ENCODE results near the gene PLXDC2. TPM values are rescaled to one million over a fixed set of nuclear protein-coding genes. Genes with fewer than 3 reads are reported as not detected.

PLXDC2 gene
- total and polyA plus RNA-seq, 2 experiments from 2014 or later, result 39.9 to 52.2 TPM

- Histone ChIP-seq H3K9me3 (ENCODE audit: low read depth) (no peaks in the 10 kb centered on the region), H3K9me2 (replicated peaks; ENCODE audit: insufficient read depth) (no peaks in the 10 kb centered on the region), H2AFZ (no peak overlapping the region)
Observed at GRCh38 chr10:20100171-20100570, 283.9 kb downstream of the PLXDC2 start.

GRCh38 chr10:20105236-20105635 is 289.0 kb downstream of the PLXDC2 start:
- H2AFZ ChIP-seq, result no peak overlapping the region
- no peak for DNase-seq (ENCODE audit: low spot score)

More at GRCh38 chr10:20100171-20100570, 283.9 kb downstream of the PLXDC2 start:
- Histone ChIP-seq H3K79me2 (no peaks in the 10 kb centered on the region), H3K27ac (no peak overlapping the region), H3K4me3 (no peak overlapping the region), H4K20me1 (ENCODE audit: insufficient read depth, poor library complexity, severe bottlenecking) (no peaks in the 10 kb centered on the region), H3K4me2 (no peak overlapping the region), H3K4me1 (ENCODE audit: insufficient read depth) (no peaks in the 10 kb centered on the region), H3K27me3 (no peaks in the 10 kb centered on the region), H3K36me3 (replicated peaks; ENCODE audit: insufficient read depth, low read depth) (no peaks in the 10 kb centered on the region)
- 61% methylated on average over 2 of the region's 2 CpGs for WGBS (ENCODE audit: low lambda C conversion rate, missing lambda C conversion rate)
- TF ChIP-seq EZH2 (IDR thresholded peaks at IDR 0.05; ENCODE audit: borderline replicate concordance) (no peak), EZH2phosphoT487 (IDR thresholded peaks at IDR 0.05; ENCODE audit: low read depth, severe bottlenecking, unreplicated experiment) (no peak), CTCF (IDR thresholded peaks at IDR 0.05; ENCODE audit: poor library complexity) (no peak)
- peak; percentile 29 for DNase-seq (ENCODE audit: low spot score)

GRCh38 chr10:20105931-20106330 is 289.7 kb downstream of the PLXDC2 start:
- TF ChIP-seq EZH2phosphoT487 (IDR thresholded peaks at IDR 0.05; ENCODE audit: low read depth, severe bottlenecking, unreplicated experiment) (no peak), CTCF (IDR thresholded peaks at IDR 0.05; ENCODE audit: poor library complexity) (no peak), EZH2 (IDR thresholded peaks at IDR 0.05; ENCODE audit: borderline replicate concordance) (no peak)
- Histone ChIP-seq H3K9me2 (replicated peaks; ENCODE audit: insufficient read depth) (no peaks in the 10 kb centered on the region), H3K4me1 (ENCODE audit: insufficient read depth) (no peaks in the 10 kb centered on the region), H3K36me3 (replicated peaks; ENCODE audit: insufficient read depth, low read depth) (no peaks in the 10 kb centered on the region), H3K79me2 (no peaks in the 10 kb centered on the region), H3K27me3 (no peaks in the 10 kb centered on the region), H4K20me1 (ENCODE audit: insufficient read depth, poor library complexity, severe bottlenecking) (no peaks in the 10 kb centered on the region), H2AFZ (no peak overlapping the region), H3K27ac (no peak overlapping the region), H3K9me3 (ENCODE audit: low read depth) (no peaks in the 10 kb centered on the region), H3K4me2 (no peak overlapping the region), H3K4me3 (no peak overlapping the region)
- no peak for DNase-seq (ENCODE audit: low spot score)
- 91% methylated on average over 1 of the region's 1 CpG for WGBS (ENCODE audit: low lambda C conversion rate, missing lambda C conversion rate)

More at GRCh38 chr10:20105236-20105635, 289.0 kb downstream of the PLXDC2 start:
- Histone ChIP-seq H3K27me3 (no peaks in the 10 kb centered on the region), H3K9me2 (replicated peaks; ENCODE audit: insufficient read depth) (no peaks in the 10 kb centered on the region), H3K9me3 (ENCODE audit: low read depth) (no peaks in the 10 kb centered on the region), H3K36me3 (replicated peaks; ENCODE audit: insufficient read depth, low read depth) (no peaks in the 10 kb centered on the region), H3K4me2 (no peak overlapping the region), H3K4me1 (ENCODE audit: insufficient read depth) (no peaks in the 10 kb centered on the region), H3K27ac (no peak overlapping the region), H3K79me2 (no peaks in the 10 kb centered on the region), H3K4me3 (no peak overlapping the region), H4K20me1 (ENCODE audit: insufficient read depth, poor library complexity, severe bottlenecking) (no peaks in the 10 kb centered on the region)
- no peak for TF ChIP-seq EZH2 (IDR thresholded peaks at IDR 0.05; ENCODE audit: borderline replicate concordance)
- no peak for TF ChIP-seq CTCF (IDR thresholded peaks at IDR 0.05; ENCODE audit: poor library complexity)
- no peak for TF ChIP-seq EZH2phosphoT487 (IDR thresholded peaks at IDR 0.05; ENCODE audit: low read depth, severe bottlenecking, unreplicated experiment)
- 74% methylated on average over 3 of the region's 3 CpGs for WGBS (ENCODE audit: low lambda C conversion rate, missing lambda C conversion rate)

GRCh38 chr10:20108021-20108420 is 291.8 kb downstream of the PLXDC2 start:
- Histone ChIP-seq H2AFZ (no peak overlapping the region), H3K36me3 (replicated peaks; ENCODE audit: insufficient read depth, low read depth) (no peaks in the 10 kb centered on the region), H3K4me3 (no peak overlapping the region), H3K4me2 (no peak overlapping the region), H3K27me3 (no peaks in the 10 kb centered on the region), H3K79me2 (no peaks in the 10 kb centered on the region), H3K4me1 (ENCODE audit: insufficient read depth) (no peaks in the 10 kb centered on the region), H3K9me2 (replicated peaks; ENCODE audit: insufficient read depth) (no peaks in the 10 kb centered on the region), H3K9me3 (ENCODE audit: low read depth) (no peaks in the 10 kb centered on the region), H4K20me1 (ENCODE audit: insufficient read depth, poor library complexity, severe bottlenecking) (no peaks in the 10 kb centered on the region), H3K27ac (no peak overlapping the region)
- no peak for TF ChIP-seq EZH2phosphoT487 (IDR thresholded peaks at IDR 0.05; ENCODE audit: low read depth, severe bottlenecking, unreplicated experiment)
- no peak for TF ChIP-seq CTCF (IDR thresholded peaks at IDR 0.05; ENCODE audit: poor library complexity)
- TF ChIP-seq EZH2 (IDR thresholded peaks at IDR 0.05; ENCODE audit: borderline replicate concordance), result no peak
- DNase-seq (ENCODE audit: low spot score), result no peak
- 77% methylated on average over 4 of the region's 4 CpGs for WGBS (ENCODE audit: low lambda C conversion rate, missing lambda C conversion rate)

All from hepatocyte (in vitro differentiated cells).